HCT116 (cell line): ENCODE data around the gene AXL.

ENCODE experiments used
- CEBPB ChIP-seq: IDR thresholded peaks from 2 replicates; pipeline ENCODE4 v1.6.1; 2012; ENCODE audit warnings: low read depth
- EGR1 ChIP-seq: IDR thresholded peaks from 2 replicates; pipeline ENCODE4 v1.6.1; 2012; ENCODE audit warnings: low read depth
- ELF1 ChIP-seq: IDR thresholded peaks from 2 replicates; pipeline ENCODE4 v1.6.1; 2012; ENCODE audit warnings: low read depth, borderline replicate concordance
- EZH2 ChIP-seq: fragments of 200-600 bp; sonication (generic); IDR thresholded peaks from 2 replicates; pipeline ENCODE4 v1.6.1; 2017; ENCODE audit warnings: antibody characterized with exemption, mixed run types
- POLR2A ChIP-seq: IDR thresholded peaks from 2 replicates; pipeline ENCODE4 v1.7.0; 2011; ENCODE audit warnings: borderline replicate concordance; ENCODE audit not compliant: insufficient read depth, insufficient read length; ENCODE audit errors: extremely low read depth
- RAD21 ChIP-seq: IDR thresholded peaks from 2 replicates; pipeline ENCODE4 v1.6.1; 2012; ENCODE audit warnings: low read depth, mild to moderate bottlenecking
- SIN3A ChIP-seq: IDR thresholded peaks from 2 replicates; pipeline ENCODE4 v1.6.1; 2012; ENCODE audit warnings: low read depth
- TF ChIP-seq, protein P1 (sequence below), 3 experiments: fragments of 200-600 bp in 1 of 3; sonication (generic) in 1 of 3; IDR thresholded peaks in 2 of 3; conservative IDR thresholded peaks in 1 of 3; 2 replicates each; pipeline ENCODE4 v1.5.1; 2012 to 2017; ENCODE audit warnings: low read depth in 2 of 3, low read length in 2 of 3, antibody characterized with exemption in 1 of 3, borderline replicate concordance in 1 of 3, control low read depth in 1 of 3, mild to moderate bottlenecking in 1 of 3, mixed read lengths in 1 of 3, mixed run types in 1 of 3, moderate library complexity in 1 of 3; ENCODE audit not compliant: insufficient read depth in 1 of 3
- TF ChIP-seq, protein P2 (sequence below): IDR thresholded peaks from 2 replicates; pipeline ENCODE4 v1.6.1; 2012
- TF ChIP-seq, protein P3 (sequence below): IDR thresholded peaks from 2 replicates; pipeline ENCODE4 v1.6.1; 2011; ENCODE audit warnings: mild to moderate bottlenecking, low read length, moderate library complexity; ENCODE audit not compliant: insufficient replicate concordance; ENCODE audit errors: extremely low read depth

DNA sequence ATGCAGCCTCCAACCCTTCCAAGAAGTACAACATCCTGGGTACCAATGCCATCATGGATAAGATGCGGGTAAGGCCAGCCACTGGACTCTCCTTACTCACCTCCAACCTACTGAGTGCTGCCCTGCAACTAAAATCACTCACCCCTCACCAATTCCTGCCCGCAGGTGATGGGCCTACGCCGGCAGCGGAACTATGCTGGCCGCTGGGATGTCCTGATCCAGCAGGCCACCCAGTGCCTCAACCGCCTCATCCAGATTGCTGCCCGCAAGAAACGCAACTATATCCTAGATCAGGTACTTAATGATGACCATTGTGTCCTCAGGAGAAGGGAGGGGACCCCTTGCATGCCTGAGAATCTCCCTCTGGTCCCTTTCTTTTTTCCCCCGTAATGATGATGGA is 75.4 kb downstream of the AXL start:
- TF ChIP-seq, protein P1, sequence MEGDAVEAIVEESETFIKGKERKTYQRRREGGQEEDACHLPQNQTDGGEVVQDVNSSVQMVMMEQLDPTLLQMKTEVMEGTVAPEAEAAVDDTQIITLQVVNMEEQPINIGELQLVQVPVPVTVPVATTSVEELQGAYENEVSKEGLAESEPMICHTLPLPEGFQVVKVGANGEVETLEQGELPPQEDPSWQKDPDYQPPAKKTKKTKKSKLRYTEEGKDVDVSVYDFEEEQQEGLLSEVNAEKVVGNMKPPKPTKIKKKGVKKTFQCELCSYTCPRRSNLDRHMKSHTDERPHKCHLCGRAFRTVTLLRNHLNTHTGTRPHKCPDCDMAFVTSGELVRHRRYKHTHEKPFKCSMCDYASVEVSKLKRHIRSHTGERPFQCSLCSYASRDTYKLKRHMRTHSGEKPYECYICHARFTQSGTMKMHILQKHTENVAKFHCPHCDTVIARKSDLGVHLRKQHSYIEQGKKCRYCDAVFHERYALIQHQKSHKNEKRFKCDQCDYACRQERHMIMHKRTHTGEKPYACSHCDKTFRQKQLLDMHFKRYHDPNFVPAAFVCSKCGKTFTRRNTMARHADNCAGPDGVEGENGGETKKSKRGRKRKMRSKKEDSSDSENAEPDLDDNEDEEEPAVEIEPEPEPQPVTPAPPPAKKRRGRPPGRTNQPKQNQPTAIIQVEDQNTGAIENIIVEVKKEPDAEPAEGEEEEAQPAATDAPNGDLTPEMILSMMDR (IDR thresholded peaks at IDR 0.05 in 2 of 3, conservative IDR thresholded peaks at IDR 0.05 in 1 of 3; ENCODE audit: borderline replicate concordance in 1 of 3, insufficient read depth in 1 of 3, low read depth in 2 of 3, low read length in 2 of 3): no peak
- no peak for TF ChIP-seq EGR1
- TF ChIP-seq, protein P2, sequence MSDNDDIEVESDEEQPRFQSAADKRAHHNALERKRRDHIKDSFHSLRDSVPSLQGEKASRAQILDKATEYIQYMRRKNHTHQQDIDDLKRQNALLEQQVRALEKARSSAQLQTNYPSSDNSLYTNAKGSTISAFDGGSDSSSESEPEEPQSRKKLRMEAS: no peak
- no peak for TF ChIP-seq EZH2
- TF ChIP-seq RAD21: no peak
- no peak for TF ChIP-seq ELF1
- TF ChIP-seq, protein P3, sequence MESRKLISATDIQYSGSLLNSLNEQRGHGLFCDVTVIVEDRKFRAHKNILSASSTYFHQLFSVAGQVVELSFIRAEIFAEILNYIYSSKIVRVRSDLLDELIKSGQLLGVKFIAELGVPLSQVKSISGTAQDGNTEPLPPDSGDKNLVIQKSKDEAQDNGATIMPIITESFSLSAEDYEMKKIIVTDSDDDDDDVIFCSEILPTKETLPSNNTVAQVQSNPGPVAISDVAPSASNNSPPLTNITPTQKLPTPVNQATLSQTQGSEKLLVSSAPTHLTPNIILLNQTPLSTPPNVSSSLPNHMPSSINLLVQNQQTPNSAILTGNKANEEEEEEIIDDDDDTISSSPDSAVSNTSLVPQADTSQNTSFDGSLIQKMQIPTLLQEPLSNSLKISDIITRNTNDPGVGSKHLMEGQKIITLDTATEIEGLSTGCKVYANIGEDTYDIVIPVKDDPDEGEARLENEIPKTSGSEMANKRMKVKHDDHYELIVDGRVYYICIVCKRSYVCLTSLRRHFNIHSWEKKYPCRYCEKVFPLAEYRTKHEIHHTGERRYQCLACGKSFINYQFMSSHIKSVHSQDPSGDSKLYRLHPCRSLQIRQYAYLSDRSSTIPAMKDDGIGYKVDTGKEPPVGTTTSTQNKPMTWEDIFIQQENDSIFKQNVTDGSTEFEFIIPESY: no peak
- no peak for TF ChIP-seq CEBPB
- TF ChIP-seq POLR2A: no peak
- no peak for TF ChIP-seq SIN3A
